Measurements from ENCODE around the gene SMG6.
"Not testable (repeated sequence)": the region's sequence is repeated elsewhere in the genome, so short reads cannot be mapped to it uniquely, and the experiment has no call there.

SMG6 gene

GRCh38 chr17:2259769-2260536 is 43.6 kb downstream of the SMG6 start:
- no peak for DNase-seq

DNA sequence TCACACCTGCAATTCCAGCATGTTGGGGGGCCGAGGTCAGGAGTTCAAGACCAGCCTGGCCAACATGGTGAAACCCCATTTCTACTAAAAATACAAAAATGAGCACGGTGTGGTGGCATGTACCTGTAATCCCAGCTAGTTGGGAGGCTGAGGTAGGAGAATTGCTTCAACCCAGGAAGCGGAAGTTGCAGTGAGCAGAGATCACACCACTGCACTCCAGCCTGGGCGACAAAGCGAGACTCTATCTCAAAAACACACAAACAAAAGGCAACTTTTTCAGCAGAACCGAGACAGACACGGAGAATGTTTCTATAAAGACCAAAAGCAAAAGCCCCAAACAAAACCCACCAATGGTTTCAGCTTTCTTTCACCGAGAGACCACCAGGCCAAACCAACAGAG is 44.8 kb downstream of the SMG6 start:
- not testable (repeated sequence) for DNase-seq

DNA sequence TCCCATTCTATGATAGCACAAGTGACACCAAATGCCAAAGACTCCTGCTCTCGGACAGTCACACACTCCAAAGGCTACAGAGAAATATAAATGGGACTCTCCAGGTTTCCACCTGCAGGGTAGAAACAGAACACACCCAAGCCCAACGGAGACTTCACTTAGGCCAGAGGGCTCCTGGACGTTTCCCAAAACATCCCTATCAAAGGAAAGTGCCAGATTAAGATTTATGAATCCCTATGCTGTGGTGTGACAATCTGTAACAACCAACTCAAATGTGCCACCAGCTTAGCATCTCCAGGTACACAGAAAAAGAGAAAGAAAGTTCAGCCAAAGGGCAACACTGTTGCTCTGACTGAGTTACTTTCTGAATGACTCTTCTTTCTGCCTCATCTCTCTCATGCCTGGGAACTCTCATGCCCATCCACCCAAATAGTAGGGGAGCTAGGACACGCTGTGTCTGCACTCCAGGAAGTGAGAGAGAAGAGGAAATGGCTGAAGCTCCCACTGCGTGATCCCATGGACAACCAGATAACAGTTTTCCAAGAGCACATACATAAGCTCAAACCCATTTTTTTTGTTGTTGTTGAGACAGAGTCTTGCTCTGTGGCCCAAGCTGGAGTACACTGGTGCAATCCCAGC is 49.7 kb downstream of the SMG6 start:
- DNase-seq = no peak

DNA sequence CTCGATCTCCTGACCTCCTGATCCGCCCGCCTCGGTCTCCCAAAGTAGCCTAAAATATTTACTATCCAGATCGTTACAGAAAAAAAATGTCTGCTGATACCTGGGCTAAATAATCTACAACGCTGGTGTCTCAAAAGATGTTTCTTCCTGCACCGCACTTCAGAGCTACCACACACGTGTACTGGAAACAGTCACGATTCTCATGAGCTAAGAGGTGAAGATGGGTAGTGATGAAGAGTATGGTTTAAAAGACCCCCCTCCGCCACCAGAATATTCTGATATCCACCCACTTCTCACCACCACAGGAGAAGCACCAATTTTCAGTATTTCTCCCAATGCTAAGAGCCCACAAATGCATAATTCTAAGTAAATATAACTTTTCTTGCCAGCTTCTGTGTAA is 50.2 kb downstream of the SMG6 start:
- no peak for DNase-seq

- DNase-seq = no peak
Measured at GRCh38 chr17:2251098-2251497, 52.5 kb downstream of the SMG6 start.

DNA sequence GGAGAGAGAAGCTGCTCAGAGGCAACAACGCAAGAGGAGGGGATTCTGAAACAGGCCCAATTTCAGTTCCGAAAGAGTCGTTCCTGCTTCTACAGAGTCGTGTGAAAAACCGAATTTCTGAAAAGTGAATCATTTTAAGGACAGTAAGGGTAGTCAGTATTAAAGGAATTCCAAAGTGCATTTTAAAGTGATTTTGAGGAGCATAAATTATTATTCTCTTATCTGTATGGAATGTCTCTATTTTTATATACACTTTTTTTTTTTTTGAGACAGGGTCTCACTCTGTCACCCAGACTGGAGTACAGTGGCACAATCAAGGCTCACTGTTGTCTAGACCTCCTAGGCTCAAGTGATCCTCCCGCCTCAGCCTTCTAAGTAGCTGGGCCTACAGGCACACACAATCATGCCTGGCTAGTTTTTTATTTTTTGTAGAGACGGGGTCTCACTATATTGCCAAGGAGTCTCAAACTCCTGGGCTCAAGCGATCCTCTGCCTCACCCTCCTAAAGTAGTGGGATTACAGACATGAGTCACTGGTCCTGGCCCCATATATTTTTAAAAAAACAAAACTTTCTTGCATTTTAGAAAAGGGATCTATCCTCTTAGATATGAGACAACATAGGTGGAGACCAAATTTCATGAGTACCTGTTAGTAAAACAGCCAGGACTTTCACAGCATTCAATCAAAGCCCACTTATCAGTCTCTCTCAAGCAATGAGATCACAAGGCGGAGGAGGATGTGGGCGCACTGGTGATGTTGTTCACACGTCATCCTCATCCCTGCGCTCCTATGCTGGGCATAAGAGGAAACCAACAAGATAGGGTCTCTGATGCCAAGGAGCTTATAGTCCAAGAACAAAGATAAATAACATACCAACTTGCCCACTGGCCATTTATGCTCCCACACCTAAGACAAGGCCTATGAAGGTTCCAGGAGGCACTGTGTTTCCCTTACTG is 53.2 kb downstream of the SMG6 start:
- no peak for DNase-seq

GRCh38 chr17:2247005-2247404 is 56.6 kb downstream of the SMG6 start:
- DNase-seq = no peak

GRCh38 chr17:2244545-2245525 is 58.8 kb downstream of the SMG6 start:
- DNase-seq = peak; percentile 90

GRCh38 chr17:2243953-2244352 is 59.6 kb downstream of the SMG6 start:
- no peak for DNase-seq

GRCh38 chr17:2241823-2242222 is 61.8 kb downstream of the SMG6 start:
- DNase-seq = no peak

- DNase-seq = no peak
Measured at GRCh38 chr17:2240541-2240940, 63.0 kb downstream of the SMG6 start.

GRCh38 chr17:2239882-2240430 is 63.6 kb downstream of the SMG6 start:
- DNase-seq = no peak

DNA sequence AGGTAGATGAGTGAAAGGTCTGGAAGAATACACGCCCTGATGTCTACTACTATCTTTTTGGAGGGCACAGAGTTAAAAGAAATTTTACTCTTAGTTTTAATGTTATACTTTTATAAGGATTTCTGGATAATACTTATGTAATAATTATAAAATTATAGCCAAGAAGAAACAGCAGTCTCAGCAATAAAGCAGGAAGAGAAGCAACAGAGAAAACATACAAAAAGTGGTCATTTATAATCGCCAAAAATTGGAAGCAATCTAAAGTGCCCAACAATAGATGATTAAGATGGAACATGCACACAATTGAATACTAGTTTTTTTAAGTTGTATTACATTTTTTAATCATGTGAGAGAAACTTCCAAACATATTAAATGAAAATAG is 64.4 kb downstream of the SMG6 start:
- no peak for DNase-seq

- peak; percentile 77 for DNase-seq
Measured at GRCh38 chr17:2238432-2239169, 65.0 kb downstream of the SMG6 start.

GRCh38 chr17:2237950-2238349 is 65.6 kb downstream of the SMG6 start:
- no peak for DNase-seq

DNA sequence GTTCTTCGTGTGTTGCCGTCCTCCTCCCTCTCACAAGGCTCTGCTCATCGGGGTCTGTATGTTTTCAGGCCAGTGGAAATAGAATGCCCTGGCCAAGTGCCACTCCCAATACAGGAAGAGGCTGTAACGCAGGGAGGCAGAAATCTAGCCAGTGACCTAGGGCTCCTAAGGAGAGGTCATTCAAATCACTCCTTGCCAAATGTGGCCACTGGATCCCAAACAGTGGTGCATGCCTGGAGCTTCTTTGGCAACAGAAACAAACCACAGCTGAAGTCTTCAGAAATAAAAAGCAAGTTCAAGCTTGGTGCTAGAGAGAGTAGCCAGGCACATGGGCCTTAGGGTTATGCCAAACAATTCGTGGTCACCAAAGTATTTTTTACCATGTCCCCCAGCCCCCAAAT is 66.1 kb downstream of the SMG6 start:
- DNase-seq = peak; percentile 57

- DNase-seq = peak; percentile 53
Measured at GRCh38 chr17:2235792-2236366, 67.7 kb downstream of the SMG6 start.

- DNase-seq = no peak
Measured at GRCh38 chr17:2235265-2235664, 68.3 kb downstream of the SMG6 start.

- peak; percentile 40 for DNase-seq
Measured at GRCh38 chr17:2233441-2233947, 70.1 kb downstream of the SMG6 start.

GRCh38 chr17:2232244-2232638 is 71.3 kb downstream of the SMG6 start:
- no peak for DNase-seq

DNA sequence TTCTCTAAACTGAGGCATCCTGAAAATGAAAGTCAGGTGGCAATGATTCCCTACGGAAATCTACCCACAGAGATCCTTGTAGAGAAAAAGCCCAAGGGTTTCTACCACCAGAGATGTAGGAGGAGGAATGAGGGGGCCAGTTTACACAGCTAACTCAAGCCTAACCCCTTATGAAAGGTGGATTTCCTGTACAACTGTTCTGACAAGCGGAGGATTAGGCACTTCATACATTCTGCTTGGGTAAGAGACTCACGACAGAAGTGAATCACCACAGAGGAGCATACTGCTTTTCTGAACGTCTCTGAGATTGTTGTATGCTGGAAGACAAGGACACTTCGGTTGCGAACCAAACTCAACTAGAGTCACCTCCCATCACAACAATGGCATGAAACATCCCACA is 72.7 kb downstream of the SMG6 start:
- no peak for DNase-seq

All from right hindlimb (tissue), 1 donor.